H1 (cell line): ENCODE measurements around the gene RARB. TPM values are rescaled to one million over a fixed set of nuclear protein-coding genes. Genes with fewer than 3 reads are reported as not detected.

Source experiments
- CTCF ChIA-PET: fragments of 300-600 bp; sonication (Branson Sonifier 250); formaldehyde crosslinking; loops from one replicate; lab custom pipeline; 2021; ENCODE audit not compliant: partially characterized antibody; lab: Charles Lee
- POLR2A ChIA-PET: fragments of 300-600 bp; sonication (Branson Sonifier 250); formaldehyde crosslinking; loops from one replicate; lab custom pipeline; 2021; ENCODE audit warnings: inconsistent platforms; ENCODE audit not compliant: partially characterized antibody; lab: Charles Lee
- DNase-seq, 2 experiments: peaks; one replicate each; pipeline versions ENCODE4 v3.0.0 to v3.0.0-alpha.2; 2010 to 2022; ENCODE audit warnings: low spot score in 2 of 2, low read depth in 1 of 2, mixed read lengths in 1 of 2
- FAIRE-seq: peaks from 2 replicates; lab custom pipeline; 2011; peaks lifted over from hg19 to GRCh38; lab: Jason Lieb, UNC
- H2AFZ ChIP-seq: 2 replicates; pipeline ENCODE4 v1.8.1; 2012; ENCODE audit warnings: low read length, inconsistent platforms
- H2AK5ac ChIP-seq: 2 replicates; pipeline ENCODE4 v1.6.1; 2013; ENCODE audit warnings: low read depth, low read length
- H2BK120ac ChIP-seq: replicated peaks from 2 replicates; pipeline ENCODE3; 2013; ENCODE audit warnings: low read depth, low read length, inconsistent platforms
- H2BK12ac ChIP-seq: 2 replicates; pipeline ENCODE4 v1.6.1; 2013; ENCODE audit warnings: low read depth, low read length
- H2BK15ac ChIP-seq: 2 replicates; pipeline ENCODE4 v1.6.1; 2013; ENCODE audit warnings: low read length
- H2BK20ac ChIP-seq: 2 replicates; pipeline ENCODE4 v1.6.1; 2013; ENCODE audit warnings: low read length
- H2BK5ac ChIP-seq: 2 replicates; pipeline ENCODE4 v1.6.1; 2013; ENCODE audit warnings: low read depth, low read length
- H3K14ac ChIP-seq: 2 replicates; pipeline ENCODE4 v1.6.1; 2013; ENCODE audit warnings: inconsistent platforms; ENCODE audit not compliant: insufficient read length
- H3K18ac ChIP-seq: 2 replicates; pipeline ENCODE4 v1.6.1; 2013; ENCODE audit warnings: low read length; ENCODE audit errors: extremely low read depth
- H3K23ac ChIP-seq: 2 replicates; pipeline ENCODE4 v1.6.1; 2013; ENCODE audit warnings: inconsistent platforms; ENCODE audit not compliant: insufficient read length
- H3K23me2 ChIP-seq: 2 replicates; pipeline ENCODE4 v1.6.1; 2013; ENCODE audit warnings: low read depth, low read length
- H3K27ac ChIP-seq: 2 replicates; pipeline ENCODE4 v1.6.1; 2011; ENCODE audit warnings: low read depth, low read length, inconsistent platforms
- H3K27me3 ChIP-seq, 4 experiments: replicated peaks in 1 of 4; 1 replicate in 1 of 4; 2 replicates in 3 of 4; pipeline versions ENCODE4 v1.6.1 to v1.8.1; 2011 to 2013; ENCODE audit warnings: low read length in 3 of 4, mild to moderate bottlenecking in 3 of 4, inconsistent platforms in 2 of 4, mixed read lengths in 2 of 4, moderate library complexity in 1 of 4; ENCODE audit not compliant: control insufficient read depth in 3 of 4, insufficient read depth in 3 of 4; ENCODE audit errors: extremely low read depth in 1 of 4
- H3K36me3 ChIP-seq, 4 experiments: 2 replicates each; pipeline versions ENCODE4 v1.6.1 to v1.8.1; 2011 to 2013; ENCODE audit warnings: mild to moderate bottlenecking in 4 of 4, low read length in 3 of 4, moderate library complexity in 2 of 4, control low read depth in 1 of 4, inconsistent platforms in 1 of 4; ENCODE audit not compliant: insufficient read depth in 4 of 4, control insufficient read depth in 2 of 4
- H3K4ac ChIP-seq: replicated peaks from 2 replicates; pipeline ENCODE3; 2013; ENCODE audit warnings: low read length, low read depth, mixed read lengths, inconsistent platforms; ENCODE audit not compliant: insufficient read length
- H3K4me1 ChIP-seq, 4 experiments: replicated peaks in 1 of 4; 1 replicate in 1 of 4; 2 replicates in 3 of 4; pipeline versions ENCODE4 v1.6.1 to v1.8.1; 2011 to 2013; ENCODE audit warnings: low read length in 3 of 4, inconsistent platforms in 2 of 4, mixed read lengths in 1 of 4; ENCODE audit not compliant: insufficient read depth in 4 of 4, control insufficient read depth in 3 of 4
- H3K4me2 ChIP-seq, 2 experiments: 2 replicates each; pipeline versions ENCODE4 v1.6.1 to v1.8.1; 2011 to 2013; ENCODE audit warnings: low read depth in 2 of 2, low read length in 2 of 2, control low read depth in 1 of 2, inconsistent platforms in 1 of 2, mild to moderate bottlenecking in 1 of 2; ENCODE audit not compliant: insufficient read depth in 1 of 2
- H3K4me3 ChIP-seq, 4 experiments: fragments of 200-600, 300-600 bp in 1 of 4; sonication (generic), shearing (Covaris generic), sonication (Bioruptor Twin) in 1 of 4; 2 replicates each; pipeline versions ENCODE4 v1.5.1 to v1.8.1; 2011 to 2016; ENCODE audit warnings: low read length in 4 of 4, low read depth in 3 of 4, control low read depth in 2 of 4, inconsistent platforms in 2 of 4, mild to moderate bottlenecking in 2 of 4, mixed read lengths in 1 of 4, moderate library complexity in 1 of 4; ENCODE audit not compliant: insufficient read depth in 2 of 4; ENCODE audit errors: extremely low read depth in 1 of 4
- H3K56ac ChIP-seq: replicated peaks from 2 replicates; pipeline ENCODE3; 2013; ENCODE audit warnings: low read depth, mild to moderate bottlenecking, mixed read lengths, low read length, inconsistent platforms; ENCODE audit not compliant: insufficient read length
- H3K79me1 ChIP-seq: 2 replicates; pipeline ENCODE4 v1.6.1; 2013; ENCODE audit warnings: low read depth, low read length, control low read depth
- H3K79me2 ChIP-seq, 2 experiments: 2 replicates each; pipeline versions ENCODE4 v1.6.1 to v1.8.1; 2012 to 2013; ENCODE audit warnings: low read length in 2 of 2, mild to moderate bottlenecking in 2 of 2, inconsistent platforms in 1 of 2; ENCODE audit not compliant: insufficient read depth in 2 of 2, control insufficient read depth in 1 of 2
- H3K9ac ChIP-seq, 4 experiments: replicated peaks in 1 of 4; 1 replicate in 1 of 4; 2 replicates in 3 of 4; pipeline versions ENCODE4 v1.6.1 to v1.8.1; 2011 to 2013; ENCODE audit warnings: low read depth in 3 of 4, low read length in 3 of 4, control low read depth in 2 of 4, mild to moderate bottlenecking in 2 of 4, moderate library complexity in 2 of 4, inconsistent platforms in 1 of 4; ENCODE audit errors: extremely low read depth in 1 of 4
- H3K9me3 ChIP-seq, 2 experiments: 2 replicates each; pipeline versions ENCODE4 v1.6.1 to v1.8.1; 2012 to 2013; ENCODE audit warnings: mild to moderate bottlenecking in 2 of 2, moderate library complexity in 2 of 2, control low read depth in 1 of 2, inconsistent platforms in 1 of 2, low read depth in 1 of 2, low read length in 1 of 2, mixed read lengths in 1 of 2; ENCODE audit not compliant: insufficient read depth in 2 of 2
- H4K20me1 ChIP-seq, 2 experiments: replicated peaks in 1 of 2; 2 replicates each; pipeline versions ENCODE3 to v1.8.1; 2011 to 2013; ENCODE audit warnings: inconsistent platforms in 2 of 2, low read length in 2 of 2, mild to moderate bottlenecking in 1 of 2; ENCODE audit not compliant: insufficient read depth in 2 of 2, control insufficient read depth in 1 of 2
- H4K5ac ChIP-seq: 2 replicates; pipeline ENCODE4 v1.6.1; 2013; ENCODE audit warnings: low read length, low read depth, mixed read lengths, inconsistent platforms; ENCODE audit not compliant: insufficient read length
- H4K8ac ChIP-seq: 2 replicates; pipeline ENCODE4 v1.8.0; 2013; ENCODE audit warnings: mild to moderate bottlenecking, moderate library complexity, low read length, inconsistent platforms; ENCODE audit not compliant: insufficient read depth; ENCODE audit errors: extremely low read depth
- H4K91ac ChIP-seq: replicated peaks from 2 replicates; pipeline ENCODE3; 2013; ENCODE audit warnings: low read length, mixed read lengths, inconsistent platforms; ENCODE audit not compliant: insufficient read length
- CBX5 ChIP-seq: fragments of 300-800, 300-1000 bp; sonication (generic); IDR thresholded peaks from 2 replicates; pipeline ENCODE4 v1.7.1; 2016; ENCODE audit warnings: antibody characterized with exemption, low read length, low read depth
- CREB1 ChIP-seq: IDR thresholded peaks from 2 replicates; pipeline ENCODE4 v1.6.1; 2012; ENCODE audit warnings: inconsistent platforms
- FOSL1 ChIP-seq: IDR thresholded peaks from 2 replicates; pipeline ENCODE4 v1.6.1; 2011; ENCODE audit warnings: mild to moderate bottlenecking, low read depth, low read length, moderate library complexity; ENCODE audit not compliant: insufficient read depth
- GABPA ChIP-seq: IDR thresholded peaks from 2 replicates; pipeline ENCODE4 v1.6.1; 2011; ENCODE audit warnings: mild to moderate bottlenecking, low read length, moderate library complexity, borderline replicate concordance; ENCODE audit not compliant: insufficient read depth
- KDM1A ChIP-seq: fragments of 200-600, 300-600 bp; sonication (generic); IDR thresholded peaks from 2 replicates; pipeline ENCODE4 v1.7.1; 2016; ENCODE audit warnings: mild to moderate bottlenecking, low read length, borderline replicate concordance
- MAFK ChIP-seq: IDR thresholded peaks from 2 replicates; pipeline ENCODE4 v1.6.1; 2012; ENCODE audit warnings: low read depth, mild to moderate bottlenecking, improper control_type of control experiment, low read length
- RFX5 ChIP-seq: IDR thresholded peaks from 2 replicates; pipeline ENCODE4 v1.6.1; 2011; ENCODE audit warnings: low read depth, low read length, improper control_type of control experiment, borderline replicate concordance
- SP1 ChIP-seq: IDR thresholded peaks from 2 replicates; pipeline ENCODE4 v1.6.1; 2011; ENCODE audit warnings: low read depth, low read length
- SP4 ChIP-seq: IDR thresholded peaks from 2 replicates; pipeline ENCODE4 v1.6.1; 2012; ENCODE audit warnings: low read length, inconsistent platforms
- TBP ChIP-seq: IDR thresholded peaks from 2 replicates; pipeline ENCODE4 v1.6.1; 2011; ENCODE audit warnings: low read depth, low read length, improper control_type of control experiment
- WGBS, 2 experiments: shearing (Covaris generic) in 1 of 2; methylation state at CpG; one replicate each; pipeline versions ENCODE4 v1.1.6 to v1.1.7; 2013 to 2015; ENCODE audit warnings: low lambda C conversion rate in 2 of 2, mixed read lengths in 2 of 2, inconsistent platforms in 1 of 2, low coverage in 1 of 2, missing lambda C conversion rate in 1 of 2; ENCODE audit not compliant: insufficient replicate concordance in 2 of 2, insufficient coverage in 1 of 2, insufficient read length in 1 of 2; ENCODE audit errors: extremely low coverage in 1 of 2, missing lambda C conversion rate in 1 of 2; 5-methylcytosine and 5-hydroxymethylcytosine counted together
- polyA plus RNA-seq, 7 experiments: library from polyadenylated mRNA; depleted of rRNA in 3 of 7; stranded (reverse) in 5 of 7; unstranded in 2 of 7; fragments of >200 nt in 5 of 7; fragments of 200-250 nt in 2 of 7; gene quantifications; 1 replicate in 5 of 7; 2 replicates in 1 of 7; 4 replicates in 1 of 7; pipeline versions ENCODE4 v1.2.1 to v1.2.3, GENCODE V29; 2011 to 2013; ENCODE audit warnings: missing spikeins in 2 of 7, mixed read lengths in 2 of 7
- total RNA-seq: library from RNA; stranded (reverse); fragmentation: NEBNext Ultra II Directional; extraction: Animal tissue kit (Norgen Biotek cat#: 25700); gene quantifications from 2 replicates; pipeline ENCODE4 v1.2.1, GENCODE V29; 2021
- TF ChIP-seq, protein P1 (sequence below), 3 experiments: IDR thresholded peaks; 1 replicate in 2 of 3; 2 replicates in 1 of 3; pipeline versions ENCODE4 v1.5.1 to v1.6.1; 2011; ENCODE audit warnings: low read length in 3 of 3, mild to moderate bottlenecking in 3 of 3, inconsistent platforms in 2 of 3, low read depth in 1 of 3, moderate library complexity in 1 of 3; ENCODE audit not compliant: insufficient read depth in 1 of 3; ENCODE audit errors: control extremely low read depth in 1 of 3
- TF ChIP-seq, protein P2 (sequence below): IDR thresholded peaks from 2 replicates; pipeline ENCODE4 v1.6.1; 2012; ENCODE audit warnings: inconsistent platforms

Gene RARB
- total and polyA plus RNA-seq, 2 of the 8 experiments (the other 6 are each of a cell fraction or from before 2014, with no cell fraction given) = 0.15 to 0.22 TPM

DNA sequence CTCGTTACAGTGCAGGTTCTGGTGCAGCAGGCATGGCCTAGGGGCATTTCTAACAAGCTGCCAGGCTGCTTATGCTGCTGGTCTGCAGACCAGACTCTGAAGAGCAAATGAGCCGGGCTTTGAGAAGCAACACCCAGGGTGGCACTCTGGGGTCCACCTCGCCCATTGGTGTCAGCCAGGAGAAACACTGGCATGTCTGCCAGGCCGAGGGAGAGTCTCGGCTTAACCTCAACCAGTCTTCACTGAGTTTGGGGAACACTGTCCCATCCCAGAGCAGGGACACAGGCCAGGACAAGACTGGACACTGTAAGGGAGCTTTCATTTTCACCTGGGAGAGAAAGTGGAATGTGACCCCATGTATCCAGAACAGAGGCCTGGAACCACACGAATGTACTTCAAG, 143.2 kb downstream of the RARB start:
- no peak for FAIRE-seq
- H3K4me1 ChIP-seq = no peaks in the 10 kb centered on the region; a peak in 1 of 7 replicates
- TF ChIP-seq TBP (no peak), FOSL1 (no peak), KDM1A (no peak), CBX5 (no peak), MAFK (no peak), SP4 (no peak), CREB1 (no peak), GABPA (no peak), SP1 (no peak), RFX5 (no peak)
- TF ChIP-seq, protein P1, sequence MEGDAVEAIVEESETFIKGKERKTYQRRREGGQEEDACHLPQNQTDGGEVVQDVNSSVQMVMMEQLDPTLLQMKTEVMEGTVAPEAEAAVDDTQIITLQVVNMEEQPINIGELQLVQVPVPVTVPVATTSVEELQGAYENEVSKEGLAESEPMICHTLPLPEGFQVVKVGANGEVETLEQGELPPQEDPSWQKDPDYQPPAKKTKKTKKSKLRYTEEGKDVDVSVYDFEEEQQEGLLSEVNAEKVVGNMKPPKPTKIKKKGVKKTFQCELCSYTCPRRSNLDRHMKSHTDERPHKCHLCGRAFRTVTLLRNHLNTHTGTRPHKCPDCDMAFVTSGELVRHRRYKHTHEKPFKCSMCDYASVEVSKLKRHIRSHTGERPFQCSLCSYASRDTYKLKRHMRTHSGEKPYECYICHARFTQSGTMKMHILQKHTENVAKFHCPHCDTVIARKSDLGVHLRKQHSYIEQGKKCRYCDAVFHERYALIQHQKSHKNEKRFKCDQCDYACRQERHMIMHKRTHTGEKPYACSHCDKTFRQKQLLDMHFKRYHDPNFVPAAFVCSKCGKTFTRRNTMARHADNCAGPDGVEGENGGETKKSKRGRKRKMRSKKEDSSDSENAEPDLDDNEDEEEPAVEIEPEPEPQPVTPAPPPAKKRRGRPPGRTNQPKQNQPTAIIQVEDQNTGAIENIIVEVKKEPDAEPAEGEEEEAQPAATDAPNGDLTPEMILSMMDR (IDR thresholded peaks at IDR 0.05; ENCODE audit: control extremely low read depth in 1 of 3, insufficient read depth in 1 of 3, low read depth in 1 of 3, low read length in 3 of 3) = no peak
- TF ChIP-seq, protein P2, sequence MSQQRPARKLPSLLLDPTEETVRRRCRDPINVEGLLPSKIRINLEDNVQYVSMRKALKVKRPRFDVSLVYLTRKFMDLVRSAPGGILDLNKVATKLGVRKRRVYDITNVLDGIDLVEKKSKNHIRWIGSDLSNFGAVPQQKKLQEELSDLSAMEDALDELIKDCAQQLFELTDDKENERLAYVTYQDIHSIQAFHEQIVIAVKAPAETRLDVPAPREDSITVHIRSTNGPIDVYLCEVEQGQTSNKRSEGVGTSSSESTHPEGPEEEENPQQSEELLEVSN = no peak

More for the DNA sequence above, 143.2 kb downstream of the RARB start:
- WGBS, 2 experiments = 93% methylated on average over 6 of the region's 6 CpGs; no CpG with 5 or more reads in 1 of the 2 experiments
- Histone ChIP-seq H2BK5ac (no peak overlapping the region), H2BK15ac (no peak overlapping the region), H3K23me2 (no peaks in the 10 kb centered on the region; the same call in 1 of the 2 replicates), H3K23ac (no peak overlapping the region), H3K14ac (no peak overlapping the region), H3K4me3 (no peak overlapping the region), H2BK12ac (no peak overlapping the region), H3K4ac (no peak overlapping the region), H2BK20ac (no peak overlapping the region), H4K8ac (no peak overlapping the region; the same call in 1 of the 2 replicates), H3K27ac (no peak overlapping the region), H3K4me2 (no peak overlapping the region), H3K79me1 (no peaks in the 10 kb centered on the region), H4K20me1 (no peaks in the 10 kb centered on the region), H3K36me3 (no peaks in the 10 kb centered on the region), H3K56ac (no peak overlapping the region), H3K79me2 (no peaks in the 10 kb centered on the region), H2AK5ac (no peak overlapping the region), H2AFZ (no peak overlapping the region), H2BK120ac (no peak overlapping the region), H3K9me3 (no peaks in the 10 kb centered on the region), H3K9ac (no peak overlapping the region), H4K91ac (no peak overlapping the region), H3K27me3 (no peaks in the 10 kb centered on the region), H4K5ac (no peak overlapping the region), H3K18ac (no peak overlapping the region)
- POLR2A ChIA-PET = interaction anchor here (0.6 kb wide), 1 partner anchor 481 kb away, joined by 3 read pairs; no protein-coding TSS in a partner anchor
- peak in 1 of 2 experiments; percentile 6 for DNase-seq
- CTCF ChIA-PET = interaction anchor here (0.6 to 12.1 kb wide), 6 partner anchors 8 to 341 kb away, joined by 3 to 138 read pairs (median 3); no protein-coding TSS in a partner anchor
